Fibroblast of the conjunctiva (primary cell): Measurements from ENCODE around the gene SLCO3A1.

Experiments used
- DNase-seq: peaks from one replicate; pipeline ENCODE4 v3.0.0-alpha.2; 2010; ENCODE audit warnings: low read depth

Gene SLCO3A1

DNA sequence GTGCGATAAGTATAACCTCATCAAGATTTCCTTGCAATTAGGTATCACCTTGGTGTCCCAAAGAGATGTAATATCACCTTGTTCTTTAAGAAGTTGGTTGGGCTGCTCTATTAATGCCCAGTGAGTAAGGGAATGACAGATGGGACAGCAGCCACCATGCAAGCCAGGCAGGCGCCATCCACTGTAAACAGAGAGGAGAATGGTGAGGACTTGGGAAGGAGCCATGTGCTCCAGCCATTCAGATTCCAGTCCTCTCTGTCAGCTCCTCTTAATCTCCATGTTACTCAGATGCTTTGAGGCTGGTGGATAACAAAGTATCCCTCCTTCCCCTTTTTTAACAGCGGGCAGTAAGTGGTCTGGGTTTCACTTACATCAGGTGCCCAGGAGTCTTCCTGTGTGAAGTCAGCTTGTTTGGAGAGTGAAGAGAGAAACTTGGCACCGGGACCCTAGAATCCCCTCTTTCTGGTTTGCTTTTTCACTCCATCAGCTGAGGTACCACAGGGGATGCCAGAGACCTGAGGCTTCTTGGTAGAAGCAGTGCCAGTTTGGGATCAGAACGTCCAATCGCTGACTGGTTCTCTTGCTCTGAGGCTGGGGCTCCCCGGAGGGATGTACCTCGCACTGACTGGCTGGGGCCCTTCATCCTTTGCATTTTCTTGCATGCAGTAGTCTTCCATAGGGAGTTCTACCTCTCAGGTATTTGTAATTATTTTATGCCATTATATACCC is 29.5 kb downstream of the SLCO3A1 start:
- DNase-seq = no peak

- no peak for DNase-seq
These were observed 31.1 kb downstream of the SLCO3A1 start for GRCh38 chr15:91884606-91885005.

- DNase-seq = no peak
These were observed 31.5 kb downstream of the SLCO3A1 start for GRCh38 chr15:91885054-91885453.

DNA sequence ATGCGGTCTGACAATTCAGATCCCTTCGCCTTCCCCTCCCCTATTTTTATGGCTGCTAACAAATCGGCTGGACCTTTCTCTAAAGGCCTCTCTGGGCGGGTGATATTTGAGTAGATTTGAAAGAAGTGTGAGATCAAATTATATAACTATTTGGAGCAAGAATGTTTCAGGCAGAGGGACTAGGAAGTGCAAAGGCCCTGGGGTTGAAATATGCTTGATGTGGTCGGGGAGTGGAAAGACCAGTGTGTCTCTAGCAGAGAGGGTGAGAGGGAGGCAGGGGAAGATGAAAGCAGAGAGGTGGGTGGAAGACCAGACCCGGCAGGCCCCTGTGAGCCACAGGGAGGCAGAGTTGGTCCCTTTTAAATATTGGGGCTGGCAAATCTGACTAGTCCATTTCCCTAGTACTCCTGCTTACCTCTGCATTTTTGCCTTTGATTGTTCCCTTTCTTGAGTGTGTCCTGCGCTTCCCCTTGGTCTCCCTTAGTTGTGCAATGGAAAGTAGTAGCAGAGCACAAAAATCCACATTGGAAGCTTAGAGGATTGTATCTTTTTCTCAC is 32.3 kb downstream of the SLCO3A1 start:
- no peak for DNase-seq

GRCh38 chr15:91886878-91887277 is 33.4 kb downstream of the SLCO3A1 start:
- DNase-seq = no peak

GRCh38 chr15:91887321-91887720 is 33.8 kb downstream of the SLCO3A1 start:
- no peak for DNase-seq

DNA sequence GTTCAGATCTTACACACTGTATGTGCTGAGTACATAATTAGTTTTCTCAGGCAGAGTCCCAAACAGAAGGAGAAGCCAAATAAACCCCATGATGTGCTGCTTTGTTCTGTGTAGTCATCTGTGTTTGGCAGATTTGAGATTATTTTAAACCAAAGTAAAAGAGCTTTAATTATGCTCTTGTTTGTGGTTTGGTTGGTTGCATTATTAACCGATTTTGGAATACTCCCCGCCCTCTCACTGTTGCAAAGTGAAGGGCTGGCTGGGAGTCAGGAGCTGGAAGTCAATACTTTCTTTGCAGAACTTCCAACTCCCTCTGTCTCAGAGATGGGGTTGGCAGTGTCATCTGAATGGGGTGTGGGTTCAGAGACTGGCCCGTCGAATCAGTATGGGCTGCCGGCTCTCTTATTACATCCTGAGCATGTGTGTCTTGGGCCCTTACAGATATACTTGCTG is 34.4 kb downstream of the SLCO3A1 start:
- no peak for DNase-seq

DNA sequence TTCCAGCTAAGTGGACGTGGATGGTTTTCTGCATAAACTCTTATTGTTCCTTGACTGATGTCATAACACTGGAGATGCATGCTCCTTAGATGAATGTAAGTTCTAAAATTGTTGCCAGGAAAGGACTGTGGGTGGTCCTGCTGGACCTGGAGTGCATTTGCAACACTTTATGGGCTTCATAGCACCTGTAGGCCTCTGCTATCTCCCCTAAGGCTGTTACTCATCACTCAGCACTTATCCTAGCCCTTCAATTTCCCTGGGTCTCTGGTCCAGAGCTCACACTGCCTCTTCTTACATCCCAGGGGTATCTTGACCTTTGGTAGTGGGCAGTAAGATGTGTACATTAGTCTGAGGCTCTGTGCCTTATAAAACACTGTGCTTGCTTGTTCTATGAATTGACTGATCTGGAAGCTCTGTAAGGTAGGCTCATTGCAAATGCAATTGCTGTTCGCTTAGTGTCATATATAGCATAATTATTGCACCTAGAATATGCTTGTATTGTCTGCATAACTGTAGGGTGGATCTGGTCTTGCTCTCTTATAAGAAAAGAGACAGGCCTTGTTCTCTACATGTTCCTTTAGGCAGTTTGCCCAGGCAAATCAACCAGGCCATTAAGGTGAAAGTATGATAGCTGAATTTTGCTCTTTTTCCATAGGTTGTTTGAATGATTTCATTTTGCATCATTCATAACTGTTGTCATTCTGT is 35.8 kb downstream of the SLCO3A1 start:
- DNase-seq = no peak

DNA sequence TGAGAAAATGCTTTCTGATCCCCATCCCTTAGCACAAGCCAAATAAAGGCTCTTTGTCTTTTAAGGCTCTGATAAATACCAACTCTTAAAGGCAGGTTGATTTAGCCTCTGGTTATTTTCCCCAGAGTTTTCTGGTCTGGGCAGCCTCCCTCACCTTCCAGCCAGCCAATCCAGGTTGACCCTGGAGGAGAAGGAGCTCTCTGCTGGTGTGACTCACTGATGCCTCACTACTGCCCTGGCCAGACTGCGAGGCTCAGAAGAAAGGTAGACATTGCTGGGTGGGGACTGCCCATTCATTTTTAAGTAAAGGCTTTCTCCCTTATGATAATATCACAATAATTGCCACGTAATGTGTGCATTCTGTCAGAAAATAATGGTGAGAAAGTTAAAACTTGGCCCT is 37.1 kb downstream of the SLCO3A1 start:
- no peak for DNase-seq

DNA sequence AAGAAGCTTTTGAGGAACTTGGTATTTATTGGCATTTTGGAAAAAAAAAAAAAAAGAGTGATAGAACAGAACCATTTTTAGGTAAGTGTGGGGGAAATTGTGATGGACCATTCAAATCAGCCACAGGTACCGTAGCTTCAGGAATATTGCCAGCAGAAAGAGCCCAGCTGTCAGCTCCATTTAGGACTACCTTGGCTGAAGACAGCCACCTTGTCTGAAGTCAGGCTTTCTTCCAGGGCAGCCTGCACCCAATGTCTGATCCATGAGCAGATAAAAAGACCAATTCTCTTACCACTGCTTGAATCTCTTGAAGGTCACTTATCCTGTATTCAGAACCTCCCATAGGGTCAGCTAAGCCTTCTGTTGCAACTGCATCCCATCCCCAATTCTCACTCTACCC is 37.6 kb downstream of the SLCO3A1 start:
- DNase-seq = no peak

GRCh38 chr15:91891788-91892345 is 38.4 kb downstream of the SLCO3A1 start:
- no peak for DNase-seq

DNA sequence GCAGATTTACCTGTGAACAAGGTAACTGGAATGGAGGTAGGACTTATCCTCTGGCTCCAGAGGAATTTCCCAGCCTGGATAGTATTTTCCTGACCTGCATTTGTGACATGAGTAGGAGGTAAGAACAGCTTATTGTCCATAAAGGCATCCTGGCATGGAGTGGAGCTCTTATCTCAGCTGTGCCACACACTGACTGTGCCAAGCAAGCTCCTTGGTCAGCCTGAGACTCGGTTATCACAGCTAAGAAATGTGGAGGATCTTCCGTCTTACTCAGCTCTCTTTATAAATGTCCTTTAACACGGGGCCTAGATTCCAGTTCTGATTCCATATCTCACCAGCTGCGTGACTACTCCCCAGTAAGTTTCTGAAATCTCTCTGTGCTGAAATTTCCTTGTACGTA is 38.9 kb downstream of the SLCO3A1 start:
- DNase-seq = no peak

DNA sequence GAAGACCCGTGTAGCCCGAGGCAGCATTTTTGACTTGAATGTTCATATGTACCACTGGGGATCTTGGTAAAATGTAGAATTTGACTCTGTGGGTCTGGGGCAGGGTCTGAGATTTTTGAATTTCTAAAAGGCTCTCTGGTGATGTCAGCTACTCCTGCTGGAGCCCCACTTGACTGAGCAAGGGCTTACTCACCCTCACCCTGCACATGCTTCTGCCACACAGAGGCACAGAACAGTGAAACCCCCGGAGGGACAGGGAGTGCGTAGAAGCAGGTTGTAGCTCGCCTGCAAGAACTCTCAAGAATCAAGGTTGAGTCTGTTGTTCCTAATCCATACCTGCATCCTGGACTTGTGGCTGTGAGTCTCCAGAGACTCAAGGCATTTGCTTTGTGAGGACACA is 41.1 kb downstream of the SLCO3A1 start:
- DNase-seq = no peak

DNA sequence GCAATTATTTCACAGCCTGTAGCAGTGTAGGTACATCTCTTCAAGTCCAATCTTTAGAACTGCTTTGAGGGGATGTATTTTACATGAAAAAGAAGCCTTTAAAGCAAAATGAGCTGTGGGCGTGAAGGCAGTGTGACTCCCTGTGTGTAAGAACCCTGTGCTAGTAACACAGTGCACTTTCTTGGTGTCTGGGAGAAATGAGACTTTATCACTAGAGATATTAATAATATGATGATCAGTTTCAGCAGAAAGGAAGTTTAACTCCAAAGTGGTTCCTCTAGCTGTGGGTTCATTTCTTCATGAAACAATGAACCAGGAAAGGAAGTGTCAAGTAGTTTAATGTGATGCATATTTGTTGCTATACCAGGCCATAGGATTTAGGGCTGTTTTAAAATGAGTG is 41.5 kb downstream of the SLCO3A1 start:
- no peak for DNase-seq

GRCh38 chr15:91896341-91897055 is 43.0 kb downstream of the SLCO3A1 start:
- no peak for DNase-seq

DNA sequence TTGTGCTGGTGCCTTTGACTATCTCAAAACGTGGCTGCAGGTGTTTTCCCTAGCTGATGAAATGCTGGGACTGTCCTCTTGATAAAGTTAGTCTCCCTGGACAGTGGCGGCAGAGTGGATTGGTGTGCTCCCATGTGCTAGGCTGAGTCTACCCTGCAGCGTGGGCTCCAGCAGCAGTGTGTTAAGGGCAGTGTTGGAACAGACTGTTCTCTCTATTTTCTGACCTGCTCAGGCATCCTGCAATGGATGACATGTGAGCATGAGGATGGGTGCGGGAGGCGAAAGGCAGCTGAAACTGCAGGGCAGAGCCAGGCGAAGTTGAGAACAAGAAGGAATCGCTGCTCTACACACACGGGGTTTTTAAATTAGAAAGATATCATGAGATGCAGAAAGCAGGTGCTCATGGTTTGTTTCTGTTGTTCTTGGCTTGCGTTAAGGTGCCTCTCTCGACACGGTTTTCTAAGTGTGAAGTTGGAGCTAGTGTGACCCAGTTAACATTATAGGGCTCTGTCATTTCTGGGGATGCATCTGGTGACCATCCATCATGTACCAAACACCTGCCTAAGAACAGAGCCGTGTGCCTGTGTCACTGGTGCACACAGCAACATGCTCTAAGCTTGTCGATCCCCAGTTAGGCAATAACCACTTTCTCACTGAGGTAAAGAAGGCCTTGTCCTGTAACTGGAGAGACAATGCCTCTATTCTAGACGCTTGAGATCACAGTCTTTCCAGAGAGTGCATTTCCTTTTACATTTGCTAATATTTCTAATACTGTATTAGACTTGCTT is 44.3 kb downstream of the SLCO3A1 start:
- DNase-seq = no peak

GRCh38 chr15:91898843-91899242 is 45.3 kb downstream of the SLCO3A1 start:
- no peak for DNase-seq

GRCh38 chr15:91904942-91905341 is 51.4 kb downstream of the SLCO3A1 start:
- no peak for DNase-seq

DNA sequence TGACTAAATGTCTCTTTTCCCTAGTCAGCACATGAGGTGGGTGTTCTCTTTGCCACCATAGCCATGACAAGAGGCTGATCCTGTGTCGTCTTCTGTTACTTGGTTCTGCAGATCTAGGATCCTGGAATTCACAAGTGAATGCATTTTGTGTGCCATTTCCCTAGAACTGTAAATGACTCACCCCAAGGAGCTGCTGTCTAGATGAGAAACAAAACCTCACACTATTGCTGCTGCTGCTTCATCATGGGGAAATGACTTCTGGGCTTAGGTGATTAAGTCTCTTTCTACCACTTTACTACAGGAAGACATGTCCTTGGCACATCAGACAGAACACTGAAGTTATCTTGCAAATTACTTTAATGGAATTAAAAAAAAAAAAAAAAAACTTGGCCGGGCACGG is 54.9 kb downstream of the SLCO3A1 start:
- no peak for DNase-seq

GRCh38 chr15:91909111-91909510 is 55.6 kb downstream of the SLCO3A1 start:
- DNase-seq = no peak

DNA sequence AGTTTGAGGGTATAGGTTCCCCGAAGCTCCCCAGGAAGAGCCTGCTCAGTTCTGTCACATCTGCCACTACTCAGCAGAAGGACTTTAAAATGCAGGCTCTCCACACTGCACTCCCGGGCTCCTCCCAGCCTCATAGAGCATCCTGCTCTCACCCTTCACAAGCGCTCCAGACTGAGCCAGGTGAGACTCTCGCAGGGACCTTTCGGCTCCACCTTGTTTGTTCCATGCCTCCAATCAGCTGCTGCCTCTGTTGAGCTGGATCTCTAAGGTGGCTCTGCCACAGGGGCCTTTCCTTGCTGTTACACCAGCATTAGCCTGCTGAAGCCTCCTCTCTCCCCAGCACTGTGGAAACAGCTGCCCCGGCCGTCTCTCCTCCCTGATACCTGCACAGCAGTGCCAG is 56.1 kb downstream of the SLCO3A1 start:
- no peak for DNase-seq

- DNase-seq = no peak
These were observed 58.3 kb downstream of the SLCO3A1 start for GRCh38 chr15:91911844-91912243.
